ENCODE data around the gene EDAR. TPM values are rescaled to one million over a fixed set of nuclear protein-coding genes. Genes with fewer than 3 reads are reported as not detected.

EDAR gene
- total RNA-seq, 1 donor from 2014 or later: not detected

GRCh38 chr2:109027702-109028101 is 38.7 kb upstream of the EDAR start:
- TF ChIP-seq, protein P1, sequence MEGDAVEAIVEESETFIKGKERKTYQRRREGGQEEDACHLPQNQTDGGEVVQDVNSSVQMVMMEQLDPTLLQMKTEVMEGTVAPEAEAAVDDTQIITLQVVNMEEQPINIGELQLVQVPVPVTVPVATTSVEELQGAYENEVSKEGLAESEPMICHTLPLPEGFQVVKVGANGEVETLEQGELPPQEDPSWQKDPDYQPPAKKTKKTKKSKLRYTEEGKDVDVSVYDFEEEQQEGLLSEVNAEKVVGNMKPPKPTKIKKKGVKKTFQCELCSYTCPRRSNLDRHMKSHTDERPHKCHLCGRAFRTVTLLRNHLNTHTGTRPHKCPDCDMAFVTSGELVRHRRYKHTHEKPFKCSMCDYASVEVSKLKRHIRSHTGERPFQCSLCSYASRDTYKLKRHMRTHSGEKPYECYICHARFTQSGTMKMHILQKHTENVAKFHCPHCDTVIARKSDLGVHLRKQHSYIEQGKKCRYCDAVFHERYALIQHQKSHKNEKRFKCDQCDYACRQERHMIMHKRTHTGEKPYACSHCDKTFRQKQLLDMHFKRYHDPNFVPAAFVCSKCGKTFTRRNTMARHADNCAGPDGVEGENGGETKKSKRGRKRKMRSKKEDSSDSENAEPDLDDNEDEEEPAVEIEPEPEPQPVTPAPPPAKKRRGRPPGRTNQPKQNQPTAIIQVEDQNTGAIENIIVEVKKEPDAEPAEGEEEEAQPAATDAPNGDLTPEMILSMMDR (IDR thresholded peaks at IDR 0.05; ENCODE audit: partially characterized antibody, unreplicated experiment): no peak
- Mint-ChIP-seq H3K27ac (ENCODE audit: unreplicated experiment) (no peak overlapping the region), H3K9me3 (ENCODE audit: unreplicated experiment) (peaks cover 3% of the 10 kb centered on the region), H3K4me3 (ENCODE audit: unreplicated experiment) (no peak overlapping the region), H3K36me3 (ENCODE audit: unreplicated experiment) (no peaks in the 10 kb centered on the region), H3K27me3 (ENCODE audit: unreplicated experiment) (peaks cover 8% of the 10 kb centered on the region), H3K4me1 (ENCODE audit: low read depth, unreplicated experiment) (peaks cover 3% of the 10 kb centered on the region)
- no peak for DNase-seq

DNA sequence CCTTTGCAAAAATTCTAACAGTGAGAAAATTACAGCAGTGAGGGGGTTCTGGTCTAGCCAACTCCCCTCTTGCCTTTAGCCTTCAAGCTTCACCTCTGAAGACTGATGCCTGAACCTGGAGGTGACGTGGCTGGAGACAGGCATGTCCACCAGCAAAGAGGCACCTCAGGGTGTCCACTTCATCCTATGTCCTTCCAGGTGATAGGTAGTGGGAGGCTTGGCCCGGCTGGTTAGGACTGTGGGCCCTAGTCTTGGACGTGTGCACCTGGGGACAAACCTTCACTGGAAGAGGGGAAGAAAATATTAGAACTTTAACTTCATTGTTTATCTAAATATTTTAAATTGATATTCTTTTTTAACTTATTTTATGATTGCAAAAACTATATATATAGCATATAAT is 35.5 kb upstream of the EDAR start:
- Mint-ChIP-seq H3K4me1 (ENCODE audit: low read depth, unreplicated experiment) (peaks cover 8% of the 10 kb centered on the region), H3K9me3 (ENCODE audit: unreplicated experiment) (no peaks in the 10 kb centered on the region), H3K4me3 (ENCODE audit: unreplicated experiment) (no peak overlapping the region), H3K36me3 (ENCODE audit: unreplicated experiment) (no peaks in the 10 kb centered on the region), H3K27ac (ENCODE audit: unreplicated experiment) (no peak overlapping the region), H3K27me3 (ENCODE audit: unreplicated experiment) (peaks cover 2% of the 10 kb centered on the region)
- no peak for DNase-seq
- TF ChIP-seq, protein P1 (IDR thresholded peaks at IDR 0.05; ENCODE audit: partially characterized antibody, unreplicated experiment): no peak

DNA sequence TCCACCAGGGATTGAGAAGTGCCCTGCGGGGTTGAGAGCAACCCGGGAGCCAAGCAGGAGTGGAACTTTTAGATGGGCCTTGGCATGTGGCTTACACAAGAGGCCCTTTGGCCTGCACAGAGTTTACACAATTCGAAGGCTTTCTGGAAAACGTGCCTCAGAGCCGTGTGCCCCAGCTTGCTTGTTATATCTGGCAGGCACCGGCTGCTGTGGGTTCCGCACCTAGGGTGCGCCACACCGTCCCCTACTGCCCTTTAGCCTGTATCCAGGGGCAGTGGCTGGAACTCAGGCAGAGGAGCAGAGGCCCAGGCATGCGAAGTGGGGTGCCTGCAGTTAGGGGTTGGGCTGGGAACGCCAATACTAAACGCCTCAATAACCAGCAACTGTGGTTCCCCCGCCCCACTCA is 32.9 kb upstream of the EDAR start:
- no peak for DNase-seq
- no peak overlapping the region for H3K27ac Mint-ChIP-seq (ENCODE audit: unreplicated experiment)
- H3K4me3 Mint-ChIP-seq (ENCODE audit: unreplicated experiment): no peak overlapping the region
- peaks cover 8% of the 10 kb centered on the region for H3K4me1 Mint-ChIP-seq (ENCODE audit: low read depth, unreplicated experiment)
- TF ChIP-seq, protein P1 (IDR thresholded peaks at IDR 0.05; ENCODE audit: partially characterized antibody, unreplicated experiment): no peak
- H3K27me3 Mint-ChIP-seq (ENCODE audit: unreplicated experiment): peaks cover 4% of the 10 kb centered on the region
- H3K36me3 Mint-ChIP-seq (ENCODE audit: unreplicated experiment): no peaks in the 10 kb centered on the region
- no peaks in the 10 kb centered on the region for H3K9me3 Mint-ChIP-seq (ENCODE audit: unreplicated experiment)

DNA sequence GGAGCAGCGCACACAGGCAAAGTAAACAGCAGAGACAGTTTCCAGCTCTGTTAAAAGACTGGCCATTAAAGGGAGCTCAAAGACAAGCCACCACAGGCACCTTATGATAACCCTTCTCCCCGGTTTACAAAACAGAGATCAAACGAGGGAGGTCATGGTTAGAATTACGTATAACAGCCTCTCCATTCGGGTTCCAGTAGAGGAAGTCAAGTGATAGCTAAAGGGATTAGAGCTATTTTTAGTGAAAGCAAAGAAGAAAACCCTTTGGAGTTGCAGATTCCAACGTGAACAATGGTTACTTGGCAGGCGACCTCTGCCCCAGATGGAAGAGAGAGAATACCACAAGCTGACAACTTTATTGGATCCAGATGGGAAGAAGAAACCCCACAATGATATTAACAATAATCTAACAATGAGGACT is 31.2 kb upstream of the EDAR start:
- H3K4me3 Mint-ChIP-seq (ENCODE audit: unreplicated experiment): no peak overlapping the region
- H3K4me1 Mint-ChIP-seq (ENCODE audit: low read depth, unreplicated experiment): peaks cover 8% of the 10 kb centered on the region
- TF ChIP-seq, protein P1 (IDR thresholded peaks at IDR 0.05; ENCODE audit: partially characterized antibody, unreplicated experiment): no peak
- no peak overlapping the region for H3K27ac Mint-ChIP-seq (ENCODE audit: unreplicated experiment)
- no peaks in the 10 kb centered on the region for H3K9me3 Mint-ChIP-seq (ENCODE audit: unreplicated experiment)
- DNase-seq: no peak
- H3K36me3 Mint-ChIP-seq (ENCODE audit: unreplicated experiment): no peaks in the 10 kb centered on the region
- H3K27me3 Mint-ChIP-seq (ENCODE audit: unreplicated experiment): peaks cover 2% of the 10 kb centered on the region

- no peak for DNase-seq
Measured at GRCh38 chr2:109018452-109018851, 29.4 kb upstream of the EDAR start.

More at GRCh38 chr2:109018452-109018851, 29.4 kb upstream of the EDAR start:
- H3K27ac Mint-ChIP-seq (ENCODE audit: unreplicated experiment): no peak overlapping the region
- no peaks in the 10 kb centered on the region for H3K36me3 Mint-ChIP-seq (ENCODE audit: unreplicated experiment)
- TF ChIP-seq, protein P1 (IDR thresholded peaks at IDR 0.05; ENCODE audit: partially characterized antibody, unreplicated experiment): no peak
- peaks cover 8% of the 10 kb centered on the region for H3K4me1 Mint-ChIP-seq (ENCODE audit: low read depth, unreplicated experiment)
- no peaks in the 10 kb centered on the region for H3K9me3 Mint-ChIP-seq (ENCODE audit: unreplicated experiment)
- peaks cover 2% of the 10 kb centered on the region for H3K27me3 Mint-ChIP-seq (ENCODE audit: unreplicated experiment)
- H3K4me3 Mint-ChIP-seq (ENCODE audit: unreplicated experiment): no peak overlapping the region

Data from glutamatergic neuron (in vitro differentiated cells).